ENCODE measurements around the gene ZNF438. TPM values are rescaled to one million over a fixed set of nuclear protein-coding genes. Genes with fewer than 3 reads are reported as not detected.

Gene ZNF438
- total and polyA plus RNA-seq, 2 of the 13 experiments (the other 11 are each of a cell fraction or from before 2014, with no cell fraction given), result 0.75 to 0.83 TPM

GRCh38 chr10:30812018-30812851 lies 219.4 kb downstream of the ZNF438 start (continued):
- no peak for TF ChIP-seq JUN (CRISPR knock-in tag; IDR thresholded peaks at IDR 0.05)
- no peak for TF ChIP-seq TRIM24 (CRISPR knock-in tag; IDR thresholded peaks at IDR 0.05)
- no peak for TF ChIP-seq ZNF138 (CRISPR knock-in tag; IDR thresholded peaks at IDR 0.05; ENCODE audit: low read depth)
- TF ChIP-seq SKIL (CRISPR knock-in tag; IDR thresholded peaks at IDR 0.05; ENCODE audit: borderline replicate concordance), result no peak
- no peak for TF ChIP-seq PRDM10 (CRISPR knock-in tag; IDR thresholded peaks at IDR 0.05; ENCODE audit: low read depth)
- no peak for TF ChIP-seq ZNF713 (CRISPR knock-in tag; IDR thresholded peaks at IDR 0.05)
- no peak for TF ChIP-seq CEBPB (IDR thresholded peaks at IDR 0.05; ENCODE audit: borderline replicate concordance, low read depth, low read length)

Measured in HepG2 (cell line).